Endothelial cell (in vitro differentiated cells): ENCODE data around the gene CXCL1. TPM values are rescaled to one million over a fixed set of nuclear protein-coding genes. Genes with fewer than 3 reads are reported as not detected.

Experiments
- DNase-seq: peaks from one replicate; pipeline ENCODE4 v3.0.0; 2021; ENCODE audit warnings: low spot score
- H3K27ac Mint-ChIP-seq: one replicate; pipeline ENCODE4 v1.8.0; 2021; ENCODE audit warnings: mixed read lengths, inconsistent platforms; ENCODE audit not compliant: unreplicated experiment
- H3K27me3 Mint-ChIP-seq: one replicate; pipeline ENCODE4 v1.8.0; 2021; ENCODE audit warnings: mild to moderate bottlenecking, moderate library complexity, mixed read lengths, inconsistent platforms; ENCODE audit not compliant: unreplicated experiment
- H3K36me3 Mint-ChIP-seq: one replicate; pipeline ENCODE4 v1.8.0; 2021; ENCODE audit warnings: mild to moderate bottlenecking, low read depth, mixed read lengths, inconsistent platforms; ENCODE audit not compliant: unreplicated experiment
- H3K4me1 Mint-ChIP-seq: one replicate; pipeline ENCODE4 v1.8.0; 2021; ENCODE audit warnings: mild to moderate bottlenecking, mixed read lengths, inconsistent platforms; ENCODE audit not compliant: unreplicated experiment
- H3K4me3 Mint-ChIP-seq: one replicate; pipeline ENCODE4 v1.8.0; 2021; ENCODE audit warnings: mild to moderate bottlenecking, mixed read lengths, inconsistent platforms; ENCODE audit not compliant: unreplicated experiment
- H3K9me3 Mint-ChIP-seq: one replicate; pipeline ENCODE4 v1.8.0; 2021; ENCODE audit warnings: mixed read lengths, inconsistent platforms; ENCODE audit not compliant: unreplicated experiment
- CTCF ChIP-seq: fragments of 200-600 bp; sonication (generic); IDR thresholded peaks from one replicate; pipeline ENCODE4 v1.5.0; 2021; ENCODE audit warnings: antibody characterized with exemption; ENCODE audit not compliant: unreplicated experiment
- total RNA-seq: library from RNA; stranded (reverse); fragmentation: NEBNext Ultra II Directional; extraction: Animal tissue kit (Norgen Biotek cat#: 25700); gene quantifications from one replicate; pipeline ENCODE4 v1.2.1, GENCODE V29; 2021; ENCODE audit not compliant: unreplicated experiment

Gene CXCL1
- total RNA-seq, 1 donor from 2014 or later, result 1.7 TPM

GRCh38 chr4:73868206-73869129 lies 725 bp upstream of the CXCL1 start:
- H3K9me3 Mint-ChIP-seq, result no peaks in the 10 kb centered on the region
- H3K36me3 Mint-ChIP-seq, result no peaks in the 10 kb centered on the region
- peak overlapping the region; percentile 87 for H3K4me3 Mint-ChIP-seq
- no peak for DNase-seq
- H3K4me1 Mint-ChIP-seq, result peaks cover 34% of the 10 kb centered on the region
- peaks cover 8% of the 10 kb centered on the region for H3K27me3 Mint-ChIP-seq
- no peak for TF ChIP-seq CTCF
- peak overlapping the region; percentile 62 for H3K27ac Mint-ChIP-seq

GRCh38 chr4:73870260-73870659 lies 1.1 kb downstream of the CXCL1 start:
- peaks cover 41% of the 10 kb centered on the region for H3K4me1 Mint-ChIP-seq
- no peak for DNase-seq
- no peak overlapping the region for H3K27ac Mint-ChIP-seq
- H3K36me3 Mint-ChIP-seq, result no peaks in the 10 kb centered on the region
- TF ChIP-seq CTCF, result no peak
- H3K9me3 Mint-ChIP-seq, result no peaks in the 10 kb centered on the region
- no peak overlapping the region for H3K4me3 Mint-ChIP-seq
- peaks cover 8% of the 10 kb centered on the region for H3K27me3 Mint-ChIP-seq

- Mint-ChIP-seq H3K36me3 (no peaks in the 10 kb centered on the region), H3K9me3 (no peaks in the 10 kb centered on the region), H3K4me1 (peaks cover 41% of the 10 kb centered on the region), H3K27me3 (peaks cover 8% of the 10 kb centered on the region), H3K27ac (no peak overlapping the region), H3K4me3 (no peak overlapping the region)
- DNase-seq, result no peak
- no peak for TF ChIP-seq CTCF
Observed at GRCh38 chr4:73870768-73871167, 1.6 kb downstream of the CXCL1 start.

- peaks cover 8% of the 10 kb centered on the region for H3K27me3 Mint-ChIP-seq
- H3K36me3 Mint-ChIP-seq, result no peaks in the 10 kb centered on the region
- H3K27ac Mint-ChIP-seq, result no peak overlapping the region
- peaks cover 41% of the 10 kb centered on the region for H3K4me1 Mint-ChIP-seq
- no peaks in the 10 kb centered on the region for H3K9me3 Mint-ChIP-seq
- no peak for TF ChIP-seq CTCF
- DNase-seq, result no peak
- H3K4me3 Mint-ChIP-seq, result no peak overlapping the region
Observed at GRCh38 chr4:73871511-73872310, 2.5 kb downstream of the CXCL1 start.
